Stimulated activated CD8-positive, alpha-beta memory T cell treated with anti-CD3 and anti-CD28 coated beads, Interleukin-12 subunit alpha, Interleukin-12 subunit beta, amount 100 ng/mL, for 4 hours (primary cell): Measurements from ENCODE around the gene STK10.
"Not testable (repeated sequence)": the region's sequence is repeated elsewhere in the genome, so short reads cannot be mapped to it uniquely, and the experiment has no call there.

Source experiments
- DNase-seq: peaks from one replicate; pipeline ENCODE4 v3.0.0-alpha.2; 2020; ENCODE audit warnings: low read depth

The STK10 gene

GRCh38 chr5:172188033-172188892 is at the start of gene STK10:
TSS of gene STK10 (minus strand) at chr5:172188224. CDS start at chr5:172188042, 182 bp downstream.
- peak; percentile 90 for DNase-seq

- DNase-seq, result no peak
Observed at GRCh38 chr5:172235827-172236736, 48.1 kb upstream of the STK10 start.

GRCh38 chr5:172235132-172235780 is 47.2 kb upstream of the STK10 start:
- no peak for DNase-seq

GRCh38 chr5:172234031-172234430 is 46.0 kb upstream of the STK10 start:
- DNase-seq, result no peak

- no peak for DNase-seq
Observed at GRCh38 chr5:172229904-172230303, 41.9 kb upstream of the STK10 start.

GRCh38 chr5:172224996-172225395 is 37.0 kb upstream of the STK10 start:
- DNase-seq, result no peak

GRCh38 chr5:172223901-172224873 is 36.2 kb upstream of the STK10 start:
- no peak for DNase-seq

GRCh38 chr5:172219296-172219695 is 31.3 kb upstream of the STK10 start:
- DNase-seq, result no peak

- no peak for DNase-seq
Observed at GRCh38 chr5:172216345-172216744, 28.3 kb upstream of the STK10 start.

- no peak for DNase-seq
Observed at GRCh38 chr5:172213126-172213525, 25.1 kb upstream of the STK10 start.

- no peak for DNase-seq
Observed at GRCh38 chr5:172211676-172212075, 23.7 kb upstream of the STK10 start.

GRCh38 chr5:172209714-172210113 is 21.7 kb upstream of the STK10 start:
- no peak for DNase-seq

GRCh38 chr5:172207511-172207910 is 19.5 kb upstream of the STK10 start:
- DNase-seq, result no peak

- not testable (repeated sequence) for DNase-seq
Observed at GRCh38 chr5:172205984-172206383, 18.0 kb upstream of the STK10 start.

GRCh38 chr5:172200476-172200875 is 12.5 kb upstream of the STK10 start:
- DNase-seq, result no peak

GRCh38 chr5:172199446-172199845 is 11.4 kb upstream of the STK10 start:
- no peak for DNase-seq

GRCh38 chr5:172197775-172198174 is 9.8 kb upstream of the STK10 start:
- DNase-seq, result not testable (repeated sequence)

GRCh38 chr5:172194985-172195774 is 7.2 kb upstream of the STK10 start:
- DNase-seq, result no peak

- no peak for DNase-seq
Observed at GRCh38 chr5:172193872-172194271, 5.8 kb upstream of the STK10 start, which contains the start of gene EFCAB9. TSS of gene EFCAB9 (plus strand) at chr5:172194172. CDS start at chr5:172194173, 1 bp downstream.

- DNase-seq, result no peak
Observed at GRCh38 chr5:172189693-172190296, 1.8 kb upstream of the STK10 start.
